Neutrophil (primary cell): ENCODE measurements around the gene POLA1.

Experiments
- H3K27ac ChIP-seq: fragments of 200-600 bp; sonication (generic); 2 replicates; pipeline ENCODE4 v1.5.1; 2016; ENCODE audit warnings: mild to moderate bottlenecking, moderate library complexity
- H3K27me3 ChIP-seq: fragments of 200-600 bp; sonication (generic); 2 replicates; pipeline ENCODE4 v1.6.0; 2016; ENCODE audit warnings: mild to moderate bottlenecking
- H3K36me3 ChIP-seq: fragments of 200-600 bp; sonication (generic); 2 replicates; pipeline ENCODE4 v1.5.1; 2017
- H3K4me1 ChIP-seq, 2 experiments: fragments of 200-600 bp in 1 of 2; sonication (generic) in 1 of 2; 1 replicate in 1 of 2; 2 replicates in 1 of 2; pipeline versions ENCODE4 v1.5.1 to v1.6.1; 2013 to 2016; ENCODE audit warnings: low read depth in 1 of 2, low read length in 1 of 2, mild to moderate bottlenecking in 1 of 2, moderate library complexity in 1 of 2; ENCODE audit not compliant: control insufficient read depth in 1 of 2, insufficient read depth in 1 of 2
- H3K4me3 ChIP-seq, 2 experiments: fragments of 200-600 bp in 1 of 2; sonication (generic) in 1 of 2; 1 replicate in 1 of 2; 2 replicates in 1 of 2; pipeline ENCODE4 v1.5.1; 2013 to 2016; ENCODE audit warnings: low read depth in 1 of 2, low read length in 1 of 2, mild to moderate bottlenecking in 1 of 2, moderate library complexity in 1 of 2
- H3K9me3 ChIP-seq: fragments of 200-600 bp; sonication (generic); 2 replicates; pipeline ENCODE4 v1.5.1; 2016
- TF ChIP-seq, protein P1 (sequence below): fragments of 200-600 bp; sonication (generic); IDR thresholded peaks from 2 replicates; pipeline ENCODE4 v1.5.1; 2016; ENCODE audit warnings: antibody characterized with exemption

The POLA1 gene

DNA sequence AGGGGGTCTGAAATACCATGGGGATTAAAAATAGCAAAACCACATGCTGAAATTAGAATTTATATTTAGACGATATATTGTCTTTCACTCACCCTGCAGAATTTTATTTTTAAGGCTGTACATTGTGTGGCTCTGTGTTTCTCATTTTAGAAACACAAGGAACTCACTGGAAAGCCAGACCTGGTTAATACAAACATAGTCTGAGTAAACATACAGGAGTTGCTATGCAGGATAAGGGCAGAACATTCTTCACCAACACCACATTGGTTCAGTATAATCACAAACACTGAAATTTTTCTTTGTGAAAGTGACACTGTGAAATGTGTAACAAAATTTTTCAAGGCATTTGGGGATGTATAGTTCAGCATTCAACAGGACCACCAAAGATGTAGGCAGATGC, 206.5 kb downstream of the POLA1 start:
- Histone ChIP-seq H3K4me3 (no peak overlapping the region), H3K27ac (no peak overlapping the region), H3K4me1 (no peaks in the 10 kb centered on the region), H3K27me3 (no peaks in the 10 kb centered on the region), H3K9me3 (no peaks in the 10 kb centered on the region), H3K36me3 (no peaks in the 10 kb centered on the region)
- TF ChIP-seq, protein P1, sequence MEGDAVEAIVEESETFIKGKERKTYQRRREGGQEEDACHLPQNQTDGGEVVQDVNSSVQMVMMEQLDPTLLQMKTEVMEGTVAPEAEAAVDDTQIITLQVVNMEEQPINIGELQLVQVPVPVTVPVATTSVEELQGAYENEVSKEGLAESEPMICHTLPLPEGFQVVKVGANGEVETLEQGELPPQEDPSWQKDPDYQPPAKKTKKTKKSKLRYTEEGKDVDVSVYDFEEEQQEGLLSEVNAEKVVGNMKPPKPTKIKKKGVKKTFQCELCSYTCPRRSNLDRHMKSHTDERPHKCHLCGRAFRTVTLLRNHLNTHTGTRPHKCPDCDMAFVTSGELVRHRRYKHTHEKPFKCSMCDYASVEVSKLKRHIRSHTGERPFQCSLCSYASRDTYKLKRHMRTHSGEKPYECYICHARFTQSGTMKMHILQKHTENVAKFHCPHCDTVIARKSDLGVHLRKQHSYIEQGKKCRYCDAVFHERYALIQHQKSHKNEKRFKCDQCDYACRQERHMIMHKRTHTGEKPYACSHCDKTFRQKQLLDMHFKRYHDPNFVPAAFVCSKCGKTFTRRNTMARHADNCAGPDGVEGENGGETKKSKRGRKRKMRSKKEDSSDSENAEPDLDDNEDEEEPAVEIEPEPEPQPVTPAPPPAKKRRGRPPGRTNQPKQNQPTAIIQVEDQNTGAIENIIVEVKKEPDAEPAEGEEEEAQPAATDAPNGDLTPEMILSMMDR: no peak

DNA sequence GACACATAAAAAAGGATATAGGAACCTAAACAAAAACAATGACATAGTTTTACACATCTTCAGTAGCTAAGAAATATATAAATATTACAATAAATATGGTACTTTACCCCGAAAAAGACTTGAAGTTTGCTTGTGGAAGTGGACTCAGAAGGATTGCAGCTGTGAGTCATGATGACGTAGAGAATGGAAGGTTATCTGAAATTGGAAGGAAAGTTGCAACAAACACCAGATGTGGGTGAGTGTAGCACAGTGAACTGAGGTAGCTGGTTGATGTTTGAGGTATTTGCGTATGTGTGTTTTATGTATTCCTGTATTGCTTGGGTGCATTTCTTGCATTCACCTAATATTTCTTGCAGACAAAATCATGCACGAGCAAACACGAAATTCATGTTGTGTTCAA, 209.1 kb downstream of the POLA1 start:
- Histone ChIP-seq H3K9me3 (no peaks in the 10 kb centered on the region), H3K27ac (no peak overlapping the region), H3K36me3 (no peaks in the 10 kb centered on the region), H3K4me3 (no peak overlapping the region), H3K4me1 (no peaks in the 10 kb centered on the region), H3K27me3 (no peaks in the 10 kb centered on the region)
- TF ChIP-seq, protein P1: no peak

DNA sequence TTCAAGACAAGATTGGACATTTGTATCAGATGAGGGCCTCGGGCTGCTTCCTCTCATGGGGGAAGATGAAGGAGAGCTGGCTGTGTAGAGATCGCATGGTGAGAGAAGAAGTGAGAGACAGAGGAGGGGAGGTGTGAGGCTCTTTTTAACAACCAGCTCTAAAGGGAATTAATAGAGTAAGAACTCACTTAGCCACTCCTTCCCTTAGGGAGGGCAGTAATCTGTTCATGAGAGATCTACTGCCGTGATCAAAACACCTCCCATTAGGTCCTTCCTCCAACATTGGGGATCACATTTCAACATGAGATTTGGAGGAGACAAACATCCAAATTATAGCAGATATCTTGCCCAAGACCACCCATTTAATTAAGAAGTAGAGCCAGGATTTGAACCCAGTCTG, 225.0 kb downstream of the POLA1 start:
- no peaks in the 10 kb centered on the region for H3K36me3 ChIP-seq
- no peaks in the 10 kb centered on the region for H3K9me3 ChIP-seq
- TF ChIP-seq, protein P1: no peak
- H3K4me3 ChIP-seq: no peak overlapping the region
- no peak overlapping the region for H3K27ac ChIP-seq
- H3K4me1 ChIP-seq: no peaks in the 10 kb centered on the region
- H3K27me3 ChIP-seq: no peaks in the 10 kb centered on the region

GRCh38 chrX:24920769-24921168, 227.1 kb downstream of the POLA1 start:
- H3K4me1 ChIP-seq: no peaks in the 10 kb centered on the region
- no peaks in the 10 kb centered on the region for H3K9me3 ChIP-seq
- TF ChIP-seq, protein P1: no peak
- H3K4me3 ChIP-seq: no peak overlapping the region
- no peak overlapping the region for H3K27ac ChIP-seq
- H3K27me3 ChIP-seq: no peaks in the 10 kb centered on the region
- H3K36me3 ChIP-seq: no peaks in the 10 kb centered on the region

DNA sequence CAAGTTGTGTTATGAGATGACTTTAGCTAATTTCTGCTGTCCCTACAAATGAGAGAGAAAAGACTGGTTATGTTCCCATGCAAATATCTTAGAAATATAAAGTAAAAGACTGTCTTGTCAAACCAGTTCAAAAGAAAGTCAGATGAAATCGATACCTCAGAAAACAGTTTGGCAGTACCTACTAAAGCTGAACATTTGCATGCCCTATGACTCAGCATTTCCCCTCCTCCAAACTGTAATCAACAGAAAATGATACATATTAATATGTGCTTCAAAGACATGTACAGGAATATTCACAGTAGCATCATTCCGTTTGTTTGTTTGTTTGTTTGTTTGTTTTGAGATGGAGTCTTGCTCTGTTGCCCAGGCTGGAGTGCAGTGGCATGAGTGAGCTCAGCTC, 231.7 kb downstream of the POLA1 start:
- Histone ChIP-seq H3K4me1 (no peaks in the 10 kb centered on the region), H3K9me3 (no peaks in the 10 kb centered on the region), H3K36me3 (no peaks in the 10 kb centered on the region), H3K27me3 (no peaks in the 10 kb centered on the region), H3K4me3 (no peak overlapping the region), H3K27ac (no peak overlapping the region)
- TF ChIP-seq, protein P1: no peak

GRCh38 chrX:24927372-24927771, 233.7 kb downstream of the POLA1 start:
- TF ChIP-seq, protein P1: no peak
- Histone ChIP-seq H3K36me3 (no peaks in the 10 kb centered on the region), H3K27me3 (no peaks in the 10 kb centered on the region), H3K27ac (no peak overlapping the region), H3K4me1 (no peaks in the 10 kb centered on the region), H3K9me3 (no peaks in the 10 kb centered on the region), H3K4me3 (no peak overlapping the region)
